GM12878 (cell line): ENCODE results near the gene DUOXA2. TPM values are rescaled to one million over a fixed set of nuclear protein-coding genes. Genes with fewer than 3 reads are reported as not detected.

ENCODE experiments used
- ATAC-seq: fragments of 200-7000 bp; cut with Tn5 transposase; 3 replicates; pipeline ENCODE4 v1.9.1; 2020; ENCODE audit warnings: mild to moderate bottlenecking, moderate library complexity
- BruUV-seq: library from RNA; stranded (reverse); fragments of 400-500 nt; replicated peaks from 2 replicates; lab custom pipeline; 2021; lab: Mats Ljungman, UMichigan
- CTCF ChIA-PET: fragments of 300-600 bp; sonication (Branson Sonifier 250); formaldehyde crosslinking; extraction: SDS; loops from one replicate; lab custom pipeline; 2021; ENCODE audit warnings: inconsistent platforms; lab: Yijun Ruan, JAX
- POLR2A ChIA-PET: fragments of 350-600 bp; formaldehyde crosslinking; extraction: SDS; loops from one replicate; lab custom pipeline; 2021; ENCODE audit warnings: inconsistent platforms; lab: Charles Lee
- RAD21 ChIA-PET: fragments of 300-600 bp; sonication (Branson Sonifier 250); formaldehyde crosslinking; loops from one replicate; lab custom pipeline; 2023; ENCODE audit warnings: antibody characterized with exemption; ENCODE audit not compliant: unreplicated experiment; lab: Charles Lee
- SMC1A ChIA-PET: fragments of 300-600 bp; sonication (Branson Sonifier 250); formaldehyde crosslinking; loops from one replicate; lab custom pipeline; 2023; ENCODE audit not compliant: unreplicated experiment, uncharacterized antibody; lab: Charles Lee
- DNase-seq: peaks from one replicate; pipeline ENCODE4 v3.0.0-alpha.2; 2011; ENCODE audit warnings: low read depth, low spot score
- FAIRE-seq: peaks from 3 replicates; lab custom pipeline; 2011; peaks lifted over from hg19 to GRCh38; lab: Jason Lieb, UNC
- H2AFZ ChIP-seq: 2 replicates; pipeline ENCODE4 v1.6.0; 2011; ENCODE audit warnings: low read depth, low read length, control low read depth; ENCODE audit not compliant: control insufficient read depth
- H3K27ac ChIP-seq: 2 replicates; pipeline ENCODE4 v1.5.1; 2011; ENCODE audit warnings: control low read depth; ENCODE audit not compliant: control insufficient read depth, insufficient read depth
- H3K27me3 ChIP-seq, 2 experiments: replicated peaks in 1 of 2; 2 replicates each; pipeline versions ENCODE4 v1.6.0 to v1.6.1; 2011; ENCODE audit warnings: low read length in 1 of 2; ENCODE audit not compliant: control insufficient read depth in 2 of 2, insufficient read depth in 2 of 2
- H3K36me3 ChIP-seq, 2 experiments: 2 replicates each; pipeline ENCODE4 v1.5.1; 2011; ENCODE audit warnings: low read length in 1 of 2; ENCODE audit not compliant: control insufficient read depth in 2 of 2, insufficient read depth in 2 of 2
- H3K4me1 ChIP-seq: 2 replicates; pipeline ENCODE4 v1.6.1; 2011; ENCODE audit warnings: mild to moderate bottlenecking, low read length, moderate library complexity, mixed read lengths; ENCODE audit not compliant: control insufficient read depth, insufficient read depth
- H3K4me2 ChIP-seq: 2 replicates; pipeline ENCODE4 v1.6.0; 2011; ENCODE audit warnings: control low read depth; ENCODE audit not compliant: control insufficient read depth, insufficient read depth
- H3K4me3 ChIP-seq: fragments of 200-600 bp; sonication (generic); 2 replicates; pipeline ENCODE4 v1.5.1; 2016
- H3K79me2 ChIP-seq: 2 replicates; pipeline ENCODE4 v1.6.0; 2011; ENCODE audit warnings: low read length; ENCODE audit not compliant: control insufficient read depth, insufficient read depth
- H3K9ac ChIP-seq: 2 replicates; pipeline ENCODE4 v1.8.0; 2011; ENCODE audit warnings: low read length, control low read depth, mixed read lengths; ENCODE audit not compliant: control insufficient read depth, insufficient read depth
- H3K9me3 ChIP-seq: replicated peaks from 3 replicates; pipeline ENCODE4 v1.5.1; 2011; ENCODE audit warnings: mild to moderate bottlenecking, low read length; ENCODE audit not compliant: control insufficient read depth, insufficient read depth
- H4K20me1 ChIP-seq: 2 replicates; pipeline ENCODE4 v1.6.0; 2011; ENCODE audit not compliant: control insufficient read depth, insufficient read depth
- ATF7 ChIP-seq: fragments of 450-650 bp; IDR thresholded peaks from 2 replicates; pipeline ENCODE4 v1.6.1; 2016; ENCODE audit warnings: low read depth, mild to moderate bottlenecking
- CBX5 ChIP-seq: sonication (generic); IDR thresholded peaks from 2 replicates; pipeline ENCODE4 v1.6.1; 2016; ENCODE audit warnings: low read depth, moderate library complexity, mild to moderate bottlenecking, inconsistent platforms
- CHD2 ChIP-seq: IDR thresholded peaks from 2 replicates; pipeline ENCODE4 v1.6.1; 2011; ENCODE audit warnings: low read depth, low read length, improper control_type of control experiment, borderline replicate concordance
- FOXM1 ChIP-seq: IDR thresholded peaks from 2 replicates; pipeline ENCODE4 v1.6.1; 2012; ENCODE audit warnings: low read depth, mild to moderate bottlenecking, inconsistent platforms, low read length, moderate library complexity
- IKZF2 ChIP-seq, 2 experiments: fragments of 450-650 bp; IDR thresholded peaks; 2 replicates each; pipeline ENCODE4 v1.6.1; 2017; ENCODE audit warnings: mild to moderate bottlenecking in 2 of 2, moderate library complexity in 2 of 2
- MEF2A ChIP-seq: IDR thresholded peaks from 2 replicates; pipeline ENCODE4 v1.6.1; 2011; ENCODE audit warnings: low read depth, mild to moderate bottlenecking, low read length, moderate library complexity; ENCODE audit not compliant: insufficient read depth
- MYC ChIP-seq: IDR thresholded peaks from 2 replicates; pipeline ENCODE4 v1.6.1; 2011; ENCODE audit warnings: mild to moderate bottlenecking, low read length, moderate library complexity, inconsistent platforms; ENCODE audit not compliant: insufficient read depth, insufficient replicate concordance, insufficient read length, severe bottlenecking
- NBN ChIP-seq: fragments of 450-650 bp; IDR thresholded peaks from 2 replicates; pipeline ENCODE4 v1.6.1; 2016
- NFXL1 ChIP-seq: fragments of 450-650 bp; IDR thresholded peaks from 2 replicates; pipeline ENCODE4 v1.6.1; 2017; ENCODE audit warnings: antibody characterized with exemption, mild to moderate bottlenecking, borderline replicate concordance
- NRF1 ChIP-seq: conservative IDR thresholded peaks from 2 replicates; pipeline ENCODE4 v1.6.1; 2011; ENCODE audit warnings: mild to moderate bottlenecking, low read depth, low read length, improper control_type of control experiment
- RELA ChIP-seq: fragments of 450-650 bp; IDR thresholded peaks from 2 replicates; pipeline ENCODE4 v1.8.0; 2014; ENCODE audit warnings: borderline replicate concordance; ENCODE audit not compliant: partially characterized antibody
- RUNX3 ChIP-seq: IDR thresholded peaks from 2 replicates; pipeline ENCODE4 v1.6.1; 2012; ENCODE audit warnings: low read length, inconsistent platforms
- SIX5 ChIP-seq: IDR thresholded peaks from 2 replicates; pipeline ENCODE4 v1.6.1; 2011; ENCODE audit warnings: mild to moderate bottlenecking, low read depth, low read length, moderate library complexity; ENCODE audit not compliant: severe bottlenecking
- SMAD5 ChIP-seq: IDR thresholded peaks from 2 replicates; pipeline ENCODE4 v1.6.1; 2016; ENCODE audit warnings: antibody characterized with exemption, low read depth
- WRNIP1 ChIP-seq: IDR thresholded peaks from 2 replicates; pipeline ENCODE4 v1.6.1; 2011; ENCODE audit warnings: low read depth, low read length, improper control_type of control experiment, borderline replicate concordance
- ZNF274 ChIP-seq: IDR thresholded peaks from one replicate; pipeline ENCODE4 v1.8.0; 2011; ENCODE audit not compliant: insufficient read length, insufficient read depth
- WGBS: methylation state at CpG from one replicate; pipeline ENCODE4 v1.1.6; 2016; ENCODE audit warnings: low lambda C conversion rate; ENCODE audit not compliant: insufficient replicate concordance, insufficient coverage; ENCODE audit errors: missing lambda C conversion rate; 5-methylcytosine and 5-hydroxymethylcytosine counted together
- in situ Hi-C: fragments of 300-500 bp; cut with MboI; formaldehyde crosslinking; loops from 9 replicates; pipeline ENCODE4 v1.14.3; 2018; ENCODE audit warnings: mixed read lengths
- intact Hi-C: fragments of 100-400 bp; cut with micrococcal nuclease; formaldehyde crosslinking; loops from one replicate; pipeline ENCODE4 v1.14.2; 2022; ENCODE audit not compliant: unreplicated experiment
- polyA plus RNA-seq, 11 experiments: library from polyadenylated mRNA; depleted of rRNA in 4 of 11; unstranded in 6 of 11; stranded (reverse) in 5 of 11; fragments of >200 nt; fragmentation: Nextera tagmentation in 4 of 11; fragmentation: Illumina TruSeq in 1 of 11; extraction: Ambion mirVana in 4 of 11; extraction: Trizol in 1 of 11; gene quantifications; 1 replicate in 1 of 11; 2 replicates in 10 of 11; pipeline versions ENCODE4 v1.2.1 to v1.2.3, GENCODE V29; 2011 to 2016; ENCODE audit warnings: inconsistent platforms in 2 of 11, missing spikeins in 2 of 11, low read depth in 1 of 11
- total RNA-seq, 4 experiments: library from RNA; depleted of rRNA in 3 of 4; stranded (reverse); fragments of >200 nt in 3 of 4; fragmentation: Illumina TruSeq in 1 of 4; extraction: Trizol in 1 of 4; gene quantifications; 2 replicates each; pipeline versions ENCODE4 v1.2.1 to v1.2.3, GENCODE V29; 2013 to 2021
- TF ChIP-seq, protein P1 (sequence below): IDR thresholded peaks from 2 replicates; pipeline ENCODE4 v1.6.1; 2012; ENCODE audit warnings: mild to moderate bottlenecking, low read depth, low read length
- TF ChIP-seq, protein P2 (sequence below): IDR thresholded peaks from 2 replicates; pipeline ENCODE4 v1.6.1; 2011; ENCODE audit warnings: mild to moderate bottlenecking, low read depth, low read length, moderate library complexity; ENCODE audit not compliant: insufficient replicate concordance

The DUOXA2 gene
- total and polyA plus RNA-seq, 10 of the 15 experiments (the other 5 are each of a cell fraction or from before 2014, with no cell fraction given): not detected

DNA sequence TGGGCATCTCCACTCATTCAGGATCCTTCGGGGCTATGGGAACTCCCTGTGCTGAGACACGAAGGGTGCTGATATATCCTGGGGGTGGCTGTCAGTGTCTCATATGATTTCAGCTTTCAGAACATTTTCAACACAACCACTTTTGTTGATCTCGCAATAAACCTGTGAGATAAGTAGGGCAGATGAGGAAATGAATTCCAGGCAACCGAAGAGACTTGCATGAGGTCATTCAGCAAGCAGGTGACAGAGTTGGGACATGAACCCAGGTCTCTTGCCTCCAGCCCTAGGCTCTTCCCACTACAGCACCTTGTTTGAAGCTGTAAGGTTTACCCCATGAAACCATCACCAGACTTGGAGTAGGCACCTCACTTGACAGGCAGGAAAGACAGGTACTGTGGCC is 32.3 kb downstream of the DUOXA2 start (continued):
- TF ChIP-seq, protein P1, sequence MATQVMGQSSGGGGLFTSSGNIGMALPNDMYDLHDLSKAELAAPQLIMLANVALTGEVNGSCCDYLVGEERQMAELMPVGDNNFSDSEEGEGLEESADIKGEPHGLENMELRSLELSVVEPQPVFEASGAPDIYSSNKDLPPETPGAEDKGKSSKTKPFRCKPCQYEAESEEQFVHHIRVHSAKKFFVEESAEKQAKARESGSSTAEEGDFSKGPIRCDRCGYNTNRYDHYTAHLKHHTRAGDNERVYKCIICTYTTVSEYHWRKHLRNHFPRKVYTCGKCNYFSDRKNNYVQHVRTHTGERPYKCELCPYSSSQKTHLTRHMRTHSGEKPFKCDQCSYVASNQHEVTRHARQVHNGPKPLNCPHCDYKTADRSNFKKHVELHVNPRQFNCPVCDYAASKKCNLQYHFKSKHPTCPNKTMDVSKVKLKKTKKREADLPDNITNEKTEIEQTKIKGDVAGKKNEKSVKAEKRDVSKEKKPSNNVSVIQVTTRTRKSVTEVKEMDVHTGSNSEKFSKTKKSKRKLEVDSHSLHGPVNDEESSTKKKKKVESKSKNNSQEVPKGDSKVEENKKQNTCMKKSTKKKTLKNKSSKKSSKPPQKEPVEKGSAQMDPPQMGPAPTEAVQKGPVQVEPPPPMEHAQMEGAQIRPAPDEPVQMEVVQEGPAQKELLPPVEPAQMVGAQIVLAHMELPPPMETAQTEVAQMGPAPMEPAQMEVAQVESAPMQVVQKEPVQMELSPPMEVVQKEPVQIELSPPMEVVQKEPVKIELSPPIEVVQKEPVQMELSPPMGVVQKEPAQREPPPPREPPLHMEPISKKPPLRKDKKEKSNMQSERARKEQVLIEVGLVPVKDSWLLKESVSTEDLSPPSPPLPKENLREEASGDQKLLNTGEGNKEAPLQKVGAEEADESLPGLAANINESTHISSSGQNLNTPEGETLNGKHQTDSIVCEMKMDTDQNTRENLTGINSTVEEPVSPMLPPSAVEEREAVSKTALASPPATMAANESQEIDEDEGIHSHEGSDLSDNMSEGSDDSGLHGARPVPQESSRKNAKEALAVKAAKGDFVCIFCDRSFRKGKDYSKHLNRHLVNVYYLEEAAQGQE: no peak
- TF ChIP-seq RUNX3: no peak
- TF ChIP-seq NFXL1: no peak
- no peak for TF ChIP-seq CBX5
- TF ChIP-seq WRNIP1: no peak
- TF ChIP-seq MYC: no peak
- no peak for TF ChIP-seq MEF2A

- ChIA-PET SMC1A (no interaction called here), RAD21 (no interaction called here), CTCF (interaction anchor here (0.6 to 1.2 kb wide), 2 partner anchors 15 to 30 kb away, joined by 3 read pairs; no protein-coding TSS in a partner anchor), POLR2A (no interaction called here)
- no TSS peak for BruUV-seq
- intact Hi-C loops (no loop called here), in situ Hi-C loops (no loop called here)
- Histone ChIP-seq H4K20me1 (no peaks in the 10 kb centered on the region), H3K4me3 (no peak overlapping the region), H3K9me3 (no peaks in the 10 kb centered on the region), H3K4me2 (no peak overlapping the region), H3K9ac (no peak overlapping the region), H2AFZ (no peak overlapping the region), H3K79me2 (no peaks in the 10 kb centered on the region), H3K27ac (no peak overlapping the region), H3K36me3 (no peaks in the 10 kb centered on the region), H3K27me3 (no peaks in the 10 kb centered on the region), H3K4me1 (no peaks in the 10 kb centered on the region)
- WGBS: 67% methylated on average over 7 of the region's 7 CpGs
- DNase-seq: no peak
- FAIRE-seq: no peak
- no peak for ATAC-seq
- TF ChIP-seq SMAD5 (no peak), ZNF274 (no peak), ATF7 (no peak), RELA (no peak), IKZF2 (IDR thresholded peaks at IDR 0.05) (no peak), CHD2 (no peak), FOXM1 (no peak), NRF1 (no peak), NBN (no peak), SIX5 (no peak)
- TF ChIP-seq, protein P2, sequence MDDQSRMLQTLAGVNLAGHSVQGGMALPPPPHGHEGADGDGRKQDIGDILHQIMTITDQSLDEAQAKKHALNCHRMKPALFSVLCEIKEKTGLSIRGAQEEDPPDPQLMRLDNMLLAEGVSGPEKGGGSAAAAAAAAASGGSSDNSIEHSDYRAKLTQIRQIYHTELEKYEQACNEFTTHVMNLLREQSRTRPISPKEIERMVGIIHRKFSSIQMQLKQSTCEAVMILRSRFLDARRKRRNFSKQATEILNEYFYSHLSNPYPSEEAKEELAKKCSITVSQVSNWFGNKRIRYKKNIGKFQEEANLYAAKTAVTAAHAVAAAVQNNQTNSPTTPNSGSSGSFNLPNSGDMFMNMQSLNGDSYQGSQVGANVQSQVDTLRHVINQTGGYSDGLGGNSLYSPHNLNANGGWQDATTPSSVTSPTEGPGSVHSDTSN: no peak
Observed at GRCh38 chr15:45147606-45148005, 33.5 kb downstream of the DUOXA2 start.
